CD4-positive, alpha-beta T cell treated with Interleukin-17A for 1 hour (primary cell): ENCODE measurements around the gene DPRX.
"Not testable (repeated sequence)": the region's sequence is repeated elsewhere in the genome, so short reads cannot be mapped to it uniquely, and the experiment has no call there.

Experiments used
- DNase-seq: peaks from one replicate; pipeline ENCODE4 v3.0.0-alpha.2; 2020

DPRX gene

GRCh38 chr19:53647350-53647749, 15.6 kb downstream of the DPRX start:
- no peak for DNase-seq

- DNase-seq = no peak
Observed at GRCh38 chr19:53647792-53648191, 16.0 kb downstream of the DPRX start.

- no peak for DNase-seq
Observed at GRCh38 chr19:53649746-53650593, 18.2 kb downstream of the DPRX start.

- DNase-seq = no peak
Observed at GRCh38 chr19:53652476-53652875, 20.7 kb downstream of the DPRX start.

GRCh38 chr19:53655042-53655665, 23.4 kb downstream of the DPRX start:
- no peak for DNase-seq

DNA sequence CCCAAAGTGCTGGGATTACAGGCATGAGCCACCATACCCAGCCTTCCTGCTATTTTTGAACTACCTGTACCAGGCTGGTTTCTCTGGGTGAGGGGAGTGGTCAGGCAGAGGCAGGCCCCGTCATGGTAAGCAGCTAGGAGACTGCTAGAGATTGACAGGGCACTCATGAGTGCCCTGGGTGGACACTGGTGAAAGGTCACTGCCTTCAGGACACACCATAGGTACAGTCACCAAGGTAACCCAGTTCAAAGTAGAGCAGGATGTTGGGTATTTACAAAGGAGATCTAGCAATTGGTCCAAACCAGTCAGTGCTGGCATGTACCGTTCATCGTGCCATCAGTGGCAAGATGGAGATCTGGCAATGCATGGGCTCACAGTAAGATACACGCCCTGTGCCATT, 25.5 kb downstream of the DPRX start:
- DNase-seq = no peak

DNA sequence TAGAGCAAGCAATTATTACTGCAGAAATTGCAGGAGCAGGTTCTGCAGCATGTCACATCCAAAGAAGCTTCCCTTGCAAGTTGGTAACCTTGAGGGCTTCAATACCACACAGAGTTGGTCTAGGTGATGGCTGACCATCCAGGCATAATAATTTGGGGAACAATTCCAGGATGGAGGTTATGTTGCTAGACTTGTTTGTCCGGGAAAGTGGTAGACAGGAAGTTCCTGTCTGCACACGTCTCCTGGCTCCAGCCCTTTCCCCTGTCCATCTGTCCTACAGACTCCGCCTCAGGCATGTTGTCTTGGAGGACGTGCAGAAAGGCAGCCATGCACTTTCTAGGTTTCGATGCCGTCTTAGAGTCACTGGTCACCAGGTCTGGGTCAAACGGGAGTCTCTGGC, 26.0 kb downstream of the DPRX start:
- no peak for DNase-seq

- DNase-seq = peak; percentile 2
Observed at GRCh38 chr19:53659292-53659691, 27.5 kb downstream of the DPRX start.

- DNase-seq = no peak
Observed at GRCh38 chr19:53660584-53660983, 28.8 kb downstream of the DPRX start.

GRCh38 chr19:53662209-53662608, 30.4 kb downstream of the DPRX start:
- DNase-seq = no peak

GRCh38 chr19:53664152-53664551, 32.4 kb downstream of the DPRX start:
- DNase-seq = no peak

DNA sequence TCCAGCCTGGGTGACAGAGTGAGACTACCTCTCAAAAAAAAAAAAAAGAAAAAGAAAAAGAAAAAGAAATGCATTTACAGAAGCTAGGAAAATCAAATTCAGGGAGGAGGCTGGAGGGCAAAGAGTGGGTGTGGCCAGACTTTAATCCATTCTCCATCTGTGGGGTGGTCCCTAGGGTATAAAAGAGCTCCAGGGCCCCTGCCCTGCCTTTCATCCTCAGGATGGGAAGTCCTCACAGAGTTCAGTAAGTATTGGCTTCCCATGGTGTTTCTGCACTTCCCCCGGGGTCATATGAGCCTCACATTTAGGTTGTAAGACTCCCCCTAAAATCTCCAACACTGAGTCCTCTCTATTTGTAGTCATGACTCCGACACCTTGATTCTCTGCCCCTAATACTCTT, 33.0 kb downstream of the DPRX start:
- no peak for DNase-seq

DNA sequence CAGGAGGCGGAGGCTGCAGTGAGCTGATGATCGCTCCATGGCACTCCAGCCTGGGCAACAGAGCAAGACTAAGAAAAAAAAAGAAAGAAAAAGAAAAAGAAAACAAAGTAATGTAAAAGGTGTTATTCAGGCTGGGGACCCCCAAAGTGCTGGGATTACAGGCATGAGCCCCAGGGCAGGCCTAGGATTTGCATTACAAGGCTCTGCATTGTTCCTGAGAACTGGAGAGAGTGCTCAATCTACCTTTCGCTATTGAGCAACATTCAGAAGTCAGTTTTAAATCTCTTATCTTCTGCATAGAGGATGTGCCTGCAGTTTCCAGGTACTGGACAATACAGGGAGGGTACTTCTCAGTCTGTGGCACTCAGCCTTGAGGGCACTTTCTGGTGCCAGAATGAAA, 34.5 kb downstream of the DPRX start:
- DNase-seq = not testable (repeated sequence)

DNA sequence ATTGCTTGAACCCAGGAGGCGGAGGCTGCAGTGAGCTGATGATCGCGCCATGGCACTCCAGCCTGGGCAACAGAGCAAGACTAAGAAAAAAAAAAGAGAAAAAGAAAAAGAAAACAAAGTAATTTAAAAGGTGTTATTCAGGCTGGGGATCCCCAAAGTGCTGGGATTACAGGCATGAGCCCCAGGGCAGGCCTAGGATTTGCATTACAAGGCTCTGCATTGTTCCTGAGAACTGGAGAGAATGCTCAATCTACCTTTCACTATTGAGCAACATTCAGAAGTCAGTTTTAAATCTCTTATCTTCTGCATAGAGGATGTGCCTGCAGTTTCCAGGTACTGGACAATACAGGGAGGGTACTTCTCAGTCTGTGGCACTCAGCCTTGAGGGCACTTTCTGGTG, 37.0 kb downstream of the DPRX start:
- not testable (repeated sequence) for DNase-seq

- no peak for DNase-seq
Observed at GRCh38 chr19:53670345-53670744, 38.5 kb downstream of the DPRX start.

GRCh38 chr19:53671663-53672062, 39.9 kb downstream of the DPRX start:
- no peak for DNase-seq
